ENCODE results near the gene SREK1.

- no peak for TF ChIP-seq CTCF (IDR thresholded peaks at IDR 0.05)
- TF ChIP-seq POLR2A (IDR thresholded peaks at IDR 0.05): no peak
Measured at GRCh38 chr5:66206465-66206864, 62.4 kb downstream of the SREK1 start.

Data from body of pancreas (tissue), 4 donors.